HG03571 (cell line): Measurements from ENCODE around the gene INPP5B.
"Not testable (repeated sequence)": the region's sequence is repeated elsewhere in the genome, so short reads cannot be mapped to it uniquely, and the experiment has no call there.

ENCODE experiments used
- ATAC-seq: cut with Tn5 transposase; IDR thresholded peaks from one replicate; pipeline ENCODE4 v1.9.1; 2021; ENCODE audit not compliant: unreplicated experiment

The INPP5B gene

GRCh38 chr1:37948166-37948565, 1.3 kb upstream of the INPP5B start:
- ATAC-seq = no peak

GRCh38 chr1:37947364-37947763, 511 bp upstream of the INPP5B start:
- ATAC-seq = no peak

- ATAC-seq = no peak
Measured at GRCh38 chr1:37945743-37946702, 830 bp downstream of the INPP5B start.

GRCh38 chr1:37945251-37945650, 1.6 kb downstream of the INPP5B start:
- no peak for ATAC-seq

- ATAC-seq = no peak
Measured at GRCh38 chr1:37944816-37945215, 2.0 kb downstream of the INPP5B start.

GRCh38 chr1:37944086-37944763, 2.6 kb downstream of the INPP5B start:
- no peak for ATAC-seq

GRCh38 chr1:37940299-37940947, 6.4 kb downstream of the INPP5B start:
- no peak for ATAC-seq

- ATAC-seq = not testable (repeated sequence)
Measured at GRCh38 chr1:37936760-37937159, 10.1 kb downstream of the INPP5B start.

GRCh38 chr1:37932759-37933158, 14.1 kb downstream of the INPP5B start:
- no peak for ATAC-seq

- ATAC-seq = peak; percentile 93
Measured at GRCh38 chr1:37931361-37932158, 15.3 kb downstream of the INPP5B start.

GRCh38 chr1:37931102-37931360, 15.8 kb downstream of the INPP5B start:
- no peak for ATAC-seq

GRCh38 chr1:37930246-37931101, 16.4 kb downstream of the INPP5B start:
- no peak for ATAC-seq

GRCh38 chr1:37926038-37926924, 20.6 kb downstream of the INPP5B start:
- peak; percentile 54 for ATAC-seq

GRCh38 chr1:37925316-37925715, 21.5 kb downstream of the INPP5B start:
- no peak for ATAC-seq

- ATAC-seq = no peak
Measured at GRCh38 chr1:37923551-37923889, 23.3 kb downstream of the INPP5B start.

- ATAC-seq = peak; percentile 54
Measured at GRCh38 chr1:37922767-37923550, 23.9 kb downstream of the INPP5B start.

GRCh38 chr1:37919277-37919676, 27.6 kb downstream of the INPP5B start:
- ATAC-seq = no peak

- no peak for ATAC-seq
Measured at GRCh38 chr1:37915476-37916093, 31.3 kb downstream of the INPP5B start.
